GM19025 (cell line): ENCODE data around the gene CEMP1.
"Not testable (repeated sequence)": the region's sequence is repeated elsewhere in the genome, so short reads cannot be mapped to it uniquely, and the experiment has no call there.

ENCODE experiments used
- ATAC-seq: cut with Tn5 transposase; IDR thresholded peaks from one replicate; pipeline ENCODE4 v1.9.1; 2021; ENCODE audit warnings: mild to moderate bottlenecking, low read depth, moderate library complexity; ENCODE audit not compliant: unreplicated experiment

CEMP1 gene

GRCh38 chr16:2531371-2531695 is at the start of gene CEMP1:
Gene CEMP1, minus strand, starts transcription at chr16:2531408. Its CDS starts 335 bp downstream, at chr16:2531073.
- ATAC-seq: no peak

GRCh38 chr16:2580818-2581217 is 49.6 kb upstream of the CEMP1 start:
- ATAC-seq: not testable (repeated sequence)

GRCh38 chr16:2580143-2580542 is 48.9 kb upstream of the CEMP1 start:
- not testable (repeated sequence) for ATAC-seq

- not testable (repeated sequence) for ATAC-seq
Measured at GRCh38 chr16:2578905-2579304, 47.7 kb upstream of the CEMP1 start.

GRCh38 chr16:2577044-2577443 is 45.8 kb upstream of the CEMP1 start:
- not testable (repeated sequence) for ATAC-seq

GRCh38 chr16:2575839-2576238 is 44.6 kb upstream of the CEMP1 start:
- not testable (repeated sequence) for ATAC-seq

- not testable (repeated sequence) for ATAC-seq
Measured at GRCh38 chr16:2572704-2573103, 41.5 kb upstream of the CEMP1 start.

- not testable (repeated sequence) for ATAC-seq
Measured at GRCh38 chr16:2568573-2568972, 37.4 kb upstream of the CEMP1 start.

- not testable (repeated sequence) for ATAC-seq
Measured at GRCh38 chr16:2567506-2567905, 36.3 kb upstream of the CEMP1 start.

GRCh38 chr16:2560798-2561133 is 29.6 kb upstream of the CEMP1 start:
- ATAC-seq: not testable (repeated sequence)

GRCh38 chr16:2560131-2560797 is 29.1 kb upstream of the CEMP1 start:
- not testable (repeated sequence) for ATAC-seq

GRCh38 chr16:2557150-2557549 is 25.9 kb upstream of the CEMP1 start:
- not testable (repeated sequence) for ATAC-seq

- ATAC-seq: not testable (repeated sequence)
Measured at GRCh38 chr16:2554709-2555425, 23.7 kb upstream of the CEMP1 start.

GRCh38 chr16:2551420-2551889 is 20.2 kb upstream of the CEMP1 start:
- not testable (repeated sequence) for ATAC-seq

GRCh38 chr16:2550283-2550878 is 19.2 kb upstream of the CEMP1 start:
- ATAC-seq: not testable (repeated sequence)

GRCh38 chr16:2543771-2544170 is 12.6 kb upstream of the CEMP1 start:
- ATAC-seq: not testable (repeated sequence)

- ATAC-seq: not testable (repeated sequence)
Measured at GRCh38 chr16:2541409-2541808, 10.2 kb upstream of the CEMP1 start.

GRCh38 chr16:2540912-2541311 is 9.7 kb upstream of the CEMP1 start:
- not testable (repeated sequence) for ATAC-seq

GRCh38 chr16:2539845-2540458 is 8.7 kb upstream of the CEMP1 start:
- ATAC-seq: not testable (repeated sequence)

- not testable (repeated sequence) for ATAC-seq
Measured at GRCh38 chr16:2539192-2539844, 8.1 kb upstream of the CEMP1 start.
